ENCODE measurements around the gene AKR1C4. TPM values are rescaled to one million over a fixed set of nuclear protein-coding genes. Genes with fewer than 3 reads are reported as not detected.
"Not testable (repeated sequence)": the region's sequence is repeated elsewhere in the genome, so short reads cannot be mapped to it uniquely, and the experiment has no call there.

Gene AKR1C4
- total RNA-seq, 1 experiment from 2014 or later: not detected

- no peaks in the 10 kb centered on the region for H3K9me3 Mint-ChIP-seq (ENCODE audit: unreplicated experiment)
- H3K36me3 Mint-ChIP-seq (ENCODE audit: insufficient read depth, unreplicated experiment): no peaks in the 10 kb centered on the region
- no peaks in the 10 kb centered on the region for H3K27me3 Mint-ChIP-seq (ENCODE audit: insufficient read depth, unreplicated experiment)
- no peak for DNase-seq (ENCODE audit: unreplicated experiment)
- H3K4me3 Mint-ChIP-seq (ENCODE audit: unreplicated experiment): no peak overlapping the region
- ChIA-PET CTCF (interaction anchor here (0.9 kb wide), 1 partner anchor 16 kb away, joined by 3 read pairs; no protein-coding TSS in a partner anchor), POLR2A (interaction anchor here (0.6 kb wide), 1 partner anchor 46 kb away, joined by 4 read pairs; no protein-coding TSS in a partner anchor)
- H3K4me1 Mint-ChIP-seq (ENCODE audit: insufficient read depth, unreplicated experiment): no peaks in the 10 kb centered on the region
- TF ChIP-seq CTCF (IDR thresholded peaks at IDR 0.05; ENCODE audit: unreplicated experiment): no peak
- BruUV-seq (replicated peaks): no TSS peak
- no peak overlapping the region for H3K27ac Mint-ChIP-seq (ENCODE audit: low read depth, unreplicated experiment)
- intact Hi-C loops (cut with micrococcal nuclease): no loop called here
Measured at GRCh38 chr10:5219262-5219661, 22.6 kb downstream of the AKR1C4 start.

GRCh38 chr10:5222942-5223341 is 26.3 kb downstream of the AKR1C4 start:
- BruUV-seq (replicated peaks); H3K36me3 Mint-ChIP-seq (ENCODE audit: insufficient read depth, unreplicated experiment); H3K4me1 Mint-ChIP-seq (ENCODE audit: insufficient read depth, unreplicated experiment); H3K27ac Mint-ChIP-seq (ENCODE audit: low read depth, unreplicated experiment); H3K4me3 Mint-ChIP-seq (ENCODE audit: unreplicated experiment); DNase-seq (ENCODE audit: unreplicated experiment); intact Hi-C loops (cut with micrococcal nuclease); H3K9me3 Mint-ChIP-seq (ENCODE audit: unreplicated experiment); POLR2A ChIA-PET; CTCF ChIA-PET; H3K27me3 Mint-ChIP-seq (ENCODE audit: insufficient read depth, unreplicated experiment): not testable (repeated sequence)

GRCh38 chr10:5229019-5229418 is 32.4 kb downstream of the AKR1C4 start:
- Mint-ChIP-seq H3K4me3 (ENCODE audit: unreplicated experiment) (no peak overlapping the region), H3K27ac (ENCODE audit: low read depth, unreplicated experiment) (no peak overlapping the region), H3K9me3 (ENCODE audit: unreplicated experiment) (no peaks in the 10 kb centered on the region), H3K4me1 (ENCODE audit: insufficient read depth, unreplicated experiment) (peaks cover 2% of the 10 kb centered on the region), H3K36me3 (ENCODE audit: insufficient read depth, unreplicated experiment) (no peaks in the 10 kb centered on the region), H3K27me3 (ENCODE audit: insufficient read depth, unreplicated experiment) (no peaks in the 10 kb centered on the region)
- no peak for DNase-seq (ENCODE audit: unreplicated experiment)
- BruUV-seq (replicated peaks): no TSS peak
- intact Hi-C loops (cut with micrococcal nuclease): no loop called here
- POLR2A ChIA-PET: no interaction called here
- TF ChIP-seq CTCF (IDR thresholded peaks at IDR 0.05; ENCODE audit: unreplicated experiment): no peak
- CTCF ChIA-PET: no interaction called here

- no TSS peak for BruUV-seq (replicated peaks)
- intact Hi-C loops (cut with micrococcal nuclease): no loop called here
- Mint-ChIP-seq H3K4me1 (ENCODE audit: insufficient read depth, unreplicated experiment) (peaks cover 7% of the 10 kb centered on the region), H3K36me3 (ENCODE audit: insufficient read depth, unreplicated experiment) (no peaks in the 10 kb centered on the region), H3K9me3 (ENCODE audit: unreplicated experiment) (peaks cover 18% of the 10 kb centered on the region), H3K27ac (ENCODE audit: low read depth, unreplicated experiment) (no peak overlapping the region), H3K4me3 (ENCODE audit: unreplicated experiment) (no peak overlapping the region), H3K27me3 (ENCODE audit: insufficient read depth, unreplicated experiment) (no peaks in the 10 kb centered on the region)
- ChIA-PET CTCF (interaction anchor here (1.4 kb wide), 1 partner anchor 384 kb away, joined by 8 read pairs; no protein-coding TSS in a partner anchor), POLR2A (interaction anchor here (1.2 to 1.5 kb wide), 2 partner anchors 12 to 57 kb away, joined by 3 to 6 read pairs; no protein-coding TSS in a partner anchor)
- TF ChIP-seq CTCF (IDR thresholded peaks at IDR 0.05; ENCODE audit: unreplicated experiment): no peak
- no peak for DNase-seq (ENCODE audit: unreplicated experiment)
Measured at GRCh38 chr10:5233324-5233723, 36.7 kb downstream of the AKR1C4 start.

Measured in MCF 10A (cell line).